NOMO-1 treated with DMSO at 0.1 percent for 48 hours (cell line): ENCODE measurements around the gene PRR12.
"Not testable (repeated sequence)": the region's sequence is repeated elsewhere in the genome, so short reads cannot be mapped to it uniquely, and the experiment has no call there.

Source experiments
- DNase-seq: peaks from one replicate; lab custom pipeline; 2025; ENCODE audit not compliant: unreplicated experiment; lab: John Stamatoyannopoulos, UW

PRR12 gene

DNA sequence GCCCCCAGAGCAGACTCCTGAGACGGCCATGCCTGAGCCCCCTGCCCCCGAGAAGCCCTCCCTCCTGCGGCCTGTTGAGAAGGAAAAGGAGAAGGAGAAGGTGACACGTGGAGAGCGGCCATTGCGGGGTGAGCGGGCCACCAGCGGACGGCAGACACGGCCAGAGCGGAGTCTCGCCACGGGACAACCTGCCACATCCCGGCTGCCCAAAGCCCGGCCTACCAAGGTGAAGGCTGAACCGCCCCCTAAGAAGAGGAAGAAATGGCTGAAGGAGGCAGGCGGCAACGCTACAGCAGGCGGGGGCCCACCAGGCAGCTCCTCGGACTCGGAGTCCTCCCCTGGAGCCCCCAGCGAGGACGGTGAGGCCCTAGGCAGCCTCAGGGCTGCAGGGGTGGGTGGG is 24.9 kb downstream of the PRR12 start:
- no peak for DNase-seq

DNA sequence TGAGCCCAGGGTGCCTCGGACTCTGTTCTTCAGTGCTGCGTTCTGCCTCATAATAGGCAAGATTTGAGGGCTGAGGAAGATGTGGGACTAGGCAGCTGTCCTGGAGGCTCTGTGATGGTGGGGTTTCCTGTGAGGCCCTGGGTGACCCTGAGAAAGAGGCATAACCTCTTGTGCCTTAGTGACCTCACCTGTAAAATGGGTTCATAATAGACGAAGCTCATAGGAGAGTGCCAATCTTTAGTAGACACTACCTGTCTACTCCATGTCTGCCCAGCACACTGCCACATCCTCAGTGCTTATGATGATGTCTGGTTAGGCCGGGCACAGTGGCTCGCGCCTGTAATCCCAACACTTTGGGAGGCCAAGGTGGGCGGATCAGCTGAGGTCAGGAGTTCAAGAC is 25.6 kb downstream of the PRR12 start:
- no peak for DNase-seq

DNA sequence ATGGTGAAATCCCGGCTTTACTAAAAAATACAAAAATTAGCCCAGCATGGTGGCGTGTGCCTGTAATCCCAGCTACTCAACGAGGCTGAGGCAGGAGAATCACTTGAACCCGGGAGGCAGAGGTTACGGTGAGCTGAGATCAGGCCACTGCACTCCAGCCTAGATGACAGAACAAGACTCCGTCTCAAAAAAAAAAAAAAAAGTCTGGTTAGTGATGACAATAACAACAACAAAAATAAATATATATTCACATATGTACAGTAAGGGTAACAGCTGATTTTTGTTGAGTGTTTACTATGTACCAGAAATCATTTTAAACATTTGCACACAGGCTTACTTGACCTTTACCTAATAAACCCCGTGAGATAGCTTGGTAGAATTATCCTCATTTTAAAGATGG is 26.0 kb downstream of the PRR12 start:
- DNase-seq, result no peak

DNA sequence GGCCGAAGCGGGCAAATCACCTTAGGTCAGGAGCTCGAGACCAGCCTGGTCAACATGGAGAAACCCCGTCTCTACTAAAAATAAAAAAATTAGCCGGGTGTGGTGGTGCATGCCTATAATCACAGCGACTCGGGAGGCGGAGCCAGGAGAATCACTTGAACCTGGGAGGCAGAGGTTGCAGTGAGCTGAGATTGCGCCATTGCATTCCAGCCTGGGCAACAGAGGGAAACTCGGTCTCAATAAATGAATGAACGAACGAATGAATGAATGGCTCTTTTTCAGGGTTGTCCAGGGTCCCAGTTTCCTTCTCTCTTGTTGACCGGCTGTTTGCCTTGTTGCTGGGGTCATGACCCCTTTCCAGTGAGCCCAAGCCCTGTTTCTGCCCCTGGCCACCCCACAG is 26.9 kb downstream of the PRR12 start:
- DNase-seq, result not testable (repeated sequence)

GRCh38 chr19:49624967-49625910 is 34.3 kb downstream of the PRR12 start:
- DNase-seq, result no peak

DNA sequence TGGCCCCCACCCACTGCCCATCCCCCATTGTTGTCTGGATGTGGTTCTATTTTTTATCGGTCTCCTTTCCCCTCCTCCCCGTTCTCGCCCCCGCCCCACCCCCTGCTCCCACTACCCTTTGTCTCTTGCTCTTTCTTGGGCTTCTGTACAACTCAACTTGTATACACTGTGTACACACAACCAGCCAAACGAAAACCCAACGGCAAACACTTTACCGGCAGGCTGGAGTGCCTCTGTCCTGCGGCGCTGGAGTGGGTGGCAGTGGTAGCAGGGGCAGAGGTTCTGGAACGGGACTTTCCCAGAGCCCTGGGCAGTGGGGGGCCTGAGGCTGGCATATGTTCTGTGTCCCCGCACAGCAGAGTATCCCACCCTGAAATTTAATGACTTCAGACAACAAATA is 35.2 kb downstream of the PRR12 start:
- no peak for DNase-seq

DNA sequence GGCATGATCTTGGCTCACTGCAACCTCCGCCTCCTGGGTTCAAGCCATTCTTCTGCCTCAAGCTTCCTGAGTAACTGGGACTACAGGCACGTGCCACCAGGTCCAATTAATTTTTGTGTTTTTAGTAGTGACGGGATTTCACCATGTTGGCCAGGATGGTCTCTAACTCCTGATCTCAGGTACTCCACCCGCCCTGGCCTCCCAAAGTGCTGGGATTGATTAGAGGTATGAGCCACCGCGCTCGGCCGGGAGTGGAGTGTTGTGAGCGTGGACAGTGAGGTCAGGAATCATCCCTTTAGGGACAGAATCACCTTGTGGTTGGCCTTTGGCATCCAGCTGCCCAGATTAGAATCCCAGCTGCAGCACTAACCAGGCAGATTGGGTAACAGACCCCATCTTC is 38.7 kb downstream of the PRR12 start:
- DNase-seq, result no peak

DNA sequence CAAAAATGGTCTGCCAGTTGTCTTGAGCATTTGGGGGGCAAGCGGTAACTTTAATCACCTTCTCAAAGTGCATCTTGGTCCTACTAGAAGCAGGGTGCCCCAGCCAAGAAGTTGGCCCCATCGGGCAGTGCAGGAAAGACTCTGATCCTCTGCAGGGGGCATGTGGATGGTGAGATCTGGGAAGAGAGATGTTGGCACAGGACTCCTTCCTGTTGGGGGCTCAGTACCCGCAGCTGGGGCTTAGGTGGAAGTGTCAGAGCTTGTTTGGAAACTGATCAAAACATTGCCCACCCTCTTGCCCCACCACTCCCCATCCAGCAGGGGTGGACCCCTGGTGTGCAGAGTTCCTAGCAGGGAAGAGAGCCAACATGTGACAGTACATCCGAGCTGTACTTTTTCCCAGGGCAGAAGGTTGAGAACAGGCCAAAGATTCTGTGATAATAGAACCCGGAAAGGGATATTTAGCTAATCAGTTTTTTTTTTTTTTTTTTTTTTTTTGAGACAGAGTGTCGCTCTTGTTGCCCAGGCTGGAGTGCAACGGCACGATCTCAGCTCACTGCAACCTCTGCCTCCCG is 40.1 kb downstream of the PRR12 start:
- DNase-seq, result no peak

- no peak for DNase-seq
Measured at GRCh38 chr19:49631610-49632192, 40.7 kb downstream of the PRR12 start.

GRCh38 chr19:49632576-49632975 is 41.6 kb downstream of the PRR12 start:
- no peak for DNase-seq

GRCh38 chr19:49633273-49633672 is 42.3 kb downstream of the PRR12 start:
- not testable (repeated sequence) for DNase-seq

DNA sequence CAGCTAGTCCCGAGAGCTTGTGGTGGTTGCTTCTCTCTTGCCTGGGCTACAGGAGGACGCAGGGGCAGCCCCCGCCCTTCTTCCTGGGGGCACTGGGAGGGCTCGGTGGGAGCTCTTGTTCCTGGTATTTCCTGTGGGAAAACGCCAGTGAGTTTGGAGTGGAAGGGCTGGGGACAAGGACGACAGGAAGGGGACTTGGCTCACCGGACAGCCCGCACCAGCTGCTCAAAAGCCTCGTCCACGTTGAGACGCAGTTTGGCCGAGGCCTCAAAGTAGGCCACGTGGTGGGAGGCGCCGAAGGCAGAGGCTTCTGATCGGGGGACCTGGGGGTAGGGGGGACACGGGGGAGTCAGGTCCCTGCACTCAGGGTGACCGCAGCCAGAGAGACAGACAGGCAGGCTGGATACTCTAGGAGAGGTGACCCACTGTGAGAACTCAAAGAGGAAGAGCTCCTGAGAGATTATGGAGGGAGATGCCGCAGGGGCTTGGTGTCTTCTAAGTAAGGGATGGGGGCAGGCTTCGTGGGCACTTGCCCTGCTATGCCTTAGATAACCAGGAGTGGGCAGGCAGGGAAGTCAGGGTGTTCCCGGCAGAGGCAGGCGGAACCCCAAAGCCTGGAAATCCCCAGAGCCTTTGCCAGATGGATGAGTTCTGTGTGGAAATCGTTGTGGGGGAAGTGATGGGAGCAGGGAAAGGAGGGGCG is 44.7 kb downstream of the PRR12 start:
- no peak for DNase-seq

- no peak for DNase-seq
Measured at GRCh38 chr19:49636233-49636932, 45.4 kb downstream of the PRR12 start.

DNA sequence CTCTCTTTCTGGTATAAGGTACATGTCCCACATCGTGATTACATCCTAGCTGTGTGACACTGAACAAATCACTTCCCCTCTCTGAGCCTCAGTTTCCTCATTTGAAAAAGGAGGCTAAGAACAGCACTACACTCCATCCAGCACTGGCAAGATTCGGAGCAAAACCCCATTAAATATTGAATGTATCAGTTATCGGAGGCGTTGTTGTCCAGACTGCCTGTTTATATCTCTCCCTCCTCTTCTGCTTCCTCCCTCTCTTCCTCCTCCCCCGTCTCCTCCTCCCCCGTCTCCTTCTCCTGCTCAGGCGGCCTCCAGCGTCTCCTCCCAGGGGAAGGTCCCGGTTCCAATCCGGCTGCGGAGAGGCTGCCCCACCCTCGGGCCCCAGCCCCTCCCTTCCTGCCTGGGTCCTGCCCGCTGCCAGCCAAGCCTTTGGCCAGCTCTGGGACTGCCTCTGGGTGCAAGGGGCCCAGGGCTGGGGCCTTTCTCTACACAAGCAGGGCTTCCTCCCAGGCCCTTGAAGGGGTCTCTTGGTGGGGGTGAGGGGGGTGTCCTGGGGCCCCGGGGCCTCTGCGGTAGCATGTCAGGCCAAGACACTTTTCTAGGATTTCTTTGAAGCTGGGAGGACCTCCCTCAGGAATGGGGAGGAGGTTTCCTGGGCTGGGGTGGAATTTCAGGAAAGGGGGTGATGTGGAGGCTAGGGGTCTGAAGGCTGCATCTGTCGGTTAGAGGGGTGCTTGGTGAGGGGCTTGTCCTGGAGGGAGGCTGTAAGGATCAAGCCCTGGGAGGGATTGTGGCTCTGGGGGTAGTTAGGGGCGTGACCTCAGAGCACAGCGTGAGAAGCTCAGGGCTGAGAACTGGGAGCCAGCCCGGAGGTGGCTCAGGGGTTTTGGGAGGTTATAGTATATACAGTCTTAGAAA is 47.1 kb downstream of the PRR12 start:
- DNase-seq, result no peak

DNA sequence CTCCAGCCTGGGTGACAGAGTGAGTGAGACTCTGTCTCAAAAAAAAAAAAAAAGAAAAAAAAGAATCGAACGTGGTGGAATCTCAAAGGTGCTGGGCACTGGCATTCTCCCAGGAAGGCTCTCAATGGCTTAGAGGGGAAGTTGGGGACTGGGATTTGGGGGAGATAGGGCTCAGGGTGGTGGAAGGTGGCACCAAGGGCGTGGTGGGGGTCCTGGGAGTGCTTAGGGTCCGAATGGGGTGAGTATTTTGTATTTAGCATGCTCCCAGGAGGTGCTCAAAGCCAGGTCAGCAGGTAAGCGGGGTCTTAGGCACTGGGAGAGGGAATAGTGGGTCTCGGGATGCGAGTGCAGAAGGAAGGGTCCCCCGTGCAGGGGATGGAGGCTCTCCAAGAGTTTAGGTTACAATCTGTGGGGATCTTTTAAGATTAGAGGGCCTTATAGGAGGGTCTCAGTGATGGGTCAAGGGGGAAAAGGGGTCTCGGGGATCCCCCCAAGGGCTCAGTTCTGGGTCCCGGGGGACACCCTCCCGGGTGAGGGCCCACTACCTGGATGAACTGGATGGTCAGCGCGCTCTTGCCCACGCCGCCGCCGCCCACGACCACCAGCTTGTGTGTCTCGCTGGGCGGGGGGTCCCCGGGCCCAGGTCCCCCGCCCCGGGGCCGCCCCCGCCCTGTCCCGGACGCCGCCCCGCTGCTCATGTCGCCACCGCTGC is 48.6 kb downstream of the PRR12 start:
- no peak for DNase-seq

DNA sequence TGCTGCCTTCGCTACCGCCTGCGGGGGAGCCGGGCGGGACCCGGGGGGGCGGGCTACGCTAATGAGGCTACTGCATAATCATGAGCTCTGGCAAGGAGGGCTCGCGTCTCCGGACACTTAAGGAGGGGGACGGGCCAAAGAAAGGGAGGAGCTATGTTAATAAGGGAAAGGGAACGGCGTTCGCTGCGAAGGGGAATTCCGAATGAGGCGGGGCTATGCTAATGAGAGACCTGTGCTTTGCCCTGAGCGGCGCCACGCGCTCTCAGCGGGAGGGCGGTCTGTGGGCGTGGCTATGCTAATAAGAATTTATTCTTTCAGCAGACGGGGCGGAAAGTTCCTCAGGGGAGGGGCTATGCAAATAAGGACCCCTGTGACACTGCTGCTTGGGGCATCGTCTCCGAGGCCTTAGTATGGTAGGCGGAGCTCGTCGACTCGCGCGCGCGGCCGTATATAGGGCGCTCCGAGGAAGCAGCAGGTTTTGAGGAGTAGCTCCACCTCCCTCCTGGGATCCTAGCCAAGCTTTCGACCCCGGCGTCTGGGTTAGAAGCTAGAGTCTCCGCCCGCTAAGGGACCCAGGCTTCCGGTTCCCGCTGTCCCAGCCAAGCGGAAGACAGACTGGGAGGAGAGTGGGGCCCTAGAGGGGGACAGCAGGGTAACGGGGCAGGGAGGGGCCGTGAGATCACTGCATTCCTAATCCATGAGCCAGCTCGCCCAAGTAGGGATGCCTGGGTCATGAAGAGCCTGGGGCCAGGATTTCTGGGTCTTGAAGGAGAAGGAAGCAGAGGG is 49.3 kb downstream of the PRR12 start, which contains the start of gene RRAS:
RRAS (minus strand) TSS at position 31 of the 786 bp plus-strand sequence. CDS start 45 bp downstream, outside the sequence.
- peak; percentile 100 for DNase-seq

DNA sequence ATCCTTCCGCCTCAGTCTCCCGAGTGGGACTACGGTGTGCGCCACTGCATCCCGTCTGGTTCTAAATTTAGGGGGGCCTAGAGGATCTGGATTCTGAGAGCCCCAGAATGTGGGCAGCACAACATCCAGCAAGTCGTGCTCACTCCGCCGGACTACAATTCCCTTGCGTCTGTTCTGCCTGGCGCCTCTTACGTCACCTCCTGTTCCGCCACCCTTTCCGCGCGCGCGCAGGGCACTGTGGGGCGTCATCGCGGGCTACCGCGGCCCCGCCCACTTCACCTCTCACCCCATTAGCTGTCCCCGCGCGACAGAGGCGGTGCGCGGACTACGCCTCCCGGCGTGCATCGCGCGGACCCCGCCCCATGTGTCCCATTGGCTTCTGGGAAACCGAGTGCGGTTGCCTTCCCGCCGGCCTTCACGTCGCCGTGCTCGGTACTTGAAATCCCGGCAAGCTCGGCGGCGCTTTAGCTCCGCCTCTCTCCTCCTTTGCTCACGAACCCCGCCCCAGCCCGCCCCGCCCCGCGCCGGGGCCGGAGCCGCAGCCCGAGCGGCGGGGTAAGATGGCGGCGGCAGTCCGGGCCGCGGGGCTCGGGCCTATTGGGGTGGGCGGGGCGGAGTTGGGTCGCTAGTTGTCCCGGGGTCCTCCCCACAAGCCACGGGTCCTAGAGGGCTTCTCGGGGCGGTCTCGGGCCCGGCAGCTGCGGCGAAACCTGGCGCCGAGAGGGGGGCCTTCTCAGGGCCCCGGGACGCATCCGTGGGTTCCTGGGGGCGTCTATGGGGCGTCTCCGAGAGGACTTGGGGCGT is 50.9 kb downstream of the PRR12 start, which contains the start of gene SCAF1:
SCAF1 (plus strand) TSS at position 522 of the 804 bp plus-strand sequence. CDS start 2,818 bp downstream, outside the sequence.
- peak; percentile 98 for DNase-seq
